Midbrain (tissue), 1 donor: Measurements from ENCODE around the gene ARHGAP45.
"Not testable (repeated sequence)": the region's sequence is repeated elsewhere in the genome, so short reads cannot be mapped to it uniquely, and the experiment has no call there.

Experiments used
- DNase-seq: peaks from one replicate; lab custom pipeline; 2025; lab: John Stamatoyannopoulos, UW

Gene ARHGAP45

GRCh38 chr19:1118999-1119398 is 52.0 kb downstream of the ARHGAP45 start:
- DNase-seq = no peak

- DNase-seq = no peak
Observed at GRCh38 chr19:1119475-1120217, 52.7 kb downstream of the ARHGAP45 start.

GRCh38 chr19:1121395-1121794 is 54.4 kb downstream of the ARHGAP45 start:
- no peak for DNase-seq

- no peak for DNase-seq
Observed at GRCh38 chr19:1122021-1122971, 55.3 kb downstream of the ARHGAP45 start.

- no peak for DNase-seq
Observed at GRCh38 chr19:1122972-1123363, 56.0 kb downstream of the ARHGAP45 start.

GRCh38 chr19:1123381-1123780 is 56.4 kb downstream of the ARHGAP45 start:
- no peak for DNase-seq

GRCh38 chr19:1123885-1124677 is 57.1 kb downstream of the ARHGAP45 start:
- DNase-seq = no peak

GRCh38 chr19:1125601-1126467 is 58.9 kb downstream of the ARHGAP45 start:
- no peak for DNase-seq

- DNase-seq = no peak
Observed at GRCh38 chr19:1126984-1127760, 60.2 kb downstream of the ARHGAP45 start.

- no peak for DNase-seq
Observed at GRCh38 chr19:1128106-1128505, 61.1 kb downstream of the ARHGAP45 start.

GRCh38 chr19:1129084-1129483 is 62.1 kb downstream of the ARHGAP45 start:
- not testable (repeated sequence) for DNase-seq

- no peak for DNase-seq
Observed at GRCh38 chr19:1129535-1129934, 62.6 kb downstream of the ARHGAP45 start.

GRCh38 chr19:1130771-1131717 is 64.1 kb downstream of the ARHGAP45 start:
- no peak for DNase-seq

- DNase-seq = peak; percentile 5
Observed at GRCh38 chr19:1131718-1132551, 65.0 kb downstream of the ARHGAP45 start.

- peak; percentile 1 for DNase-seq
Observed at GRCh38 chr19:1132552-1133383, 65.8 kb downstream of the ARHGAP45 start.

GRCh38 chr19:1133471-1133929 is 66.5 kb downstream of the ARHGAP45 start:
- no peak for DNase-seq

GRCh38 chr19:1134431-1134830 is 67.5 kb downstream of the ARHGAP45 start:
- no peak for DNase-seq
